OCI-M2 (cell line): ENCODE results near the gene IGSF22.
"Not testable (repeated sequence)": the region's sequence is repeated elsewhere in the genome, so short reads cannot be mapped to it uniquely, and the experiment has no call there.

Source experiments
- DNase-seq: peaks from one replicate; lab custom pipeline; 2025; ENCODE audit not compliant: unreplicated experiment; lab: John Stamatoyannopoulos, UW

IGSF22 gene

DNA sequence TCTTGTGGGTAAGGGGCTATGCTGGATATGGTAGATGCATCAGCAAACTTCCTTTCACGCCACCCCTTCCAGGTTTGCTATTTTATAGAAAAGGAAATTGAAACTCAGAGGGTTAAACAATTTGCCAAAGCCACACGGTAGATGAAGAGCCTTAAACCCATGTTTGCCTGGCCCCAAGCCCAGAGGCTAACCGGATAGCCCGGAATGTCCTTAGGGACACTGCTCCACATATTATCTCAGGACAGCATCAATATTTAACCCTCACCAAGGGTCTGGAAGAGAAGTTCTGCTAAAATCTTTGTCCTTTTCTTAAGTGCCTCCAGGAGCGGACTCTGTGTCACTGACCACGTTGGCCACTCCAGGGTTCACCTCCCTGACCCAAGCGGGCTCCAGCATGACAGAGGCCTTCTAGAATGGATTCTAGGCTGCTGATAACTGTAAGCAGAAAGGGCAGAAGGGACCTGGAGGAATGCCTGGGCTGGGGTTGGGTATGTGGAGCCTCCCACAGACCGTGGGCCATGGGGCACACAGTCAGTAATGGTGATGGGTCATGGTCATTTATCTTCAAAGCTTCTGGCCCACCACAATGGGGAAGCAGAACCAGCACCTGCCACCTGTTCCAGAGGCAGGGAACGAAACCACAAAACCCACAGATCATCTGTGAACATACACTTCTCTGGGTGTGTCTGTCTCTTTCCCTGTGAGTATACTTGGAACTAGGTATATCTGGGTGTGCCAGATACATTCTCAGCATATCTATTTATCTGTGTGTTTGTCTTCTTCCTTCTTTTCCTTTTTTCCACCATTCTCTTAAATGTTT is 32.8 kb downstream of the IGSF22 start:
- DNase-seq: no peak

DNA sequence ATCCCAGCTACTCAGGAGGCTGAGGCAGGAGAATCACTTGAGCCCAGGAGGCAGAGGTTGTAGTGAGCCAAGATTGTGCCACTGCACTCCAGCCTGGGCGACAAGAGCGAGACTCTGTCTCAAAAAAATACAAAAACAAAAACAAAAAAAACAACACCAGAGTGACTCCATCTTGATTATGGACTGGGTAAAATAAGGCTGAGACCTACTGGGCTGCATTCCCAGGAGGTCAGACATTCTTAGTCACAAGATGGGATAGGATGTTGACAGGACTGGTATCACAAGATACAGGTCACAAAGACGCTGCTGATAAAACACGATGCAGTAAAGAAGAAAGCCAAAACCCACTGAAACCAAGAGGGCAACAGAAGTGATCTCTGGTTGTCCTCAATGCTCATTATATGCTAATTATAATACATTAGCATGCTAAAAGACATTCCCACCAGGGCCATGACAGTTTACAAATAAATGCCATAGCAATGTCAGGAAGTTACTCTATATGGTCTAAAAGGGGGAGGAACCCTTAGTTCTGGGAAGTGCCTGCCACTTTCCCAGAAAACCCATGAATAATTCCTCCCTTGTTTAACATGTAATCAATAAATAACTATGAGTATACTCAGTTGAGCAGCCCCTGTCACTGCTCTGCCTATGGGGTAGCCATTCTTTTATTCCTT is 34.4 kb downstream of the IGSF22 start:
- DNase-seq: not testable (repeated sequence)

GRCh38 chr11:18684267-18684666 is 41.7 kb downstream of the IGSF22 start:
- DNase-seq: no peak

DNA sequence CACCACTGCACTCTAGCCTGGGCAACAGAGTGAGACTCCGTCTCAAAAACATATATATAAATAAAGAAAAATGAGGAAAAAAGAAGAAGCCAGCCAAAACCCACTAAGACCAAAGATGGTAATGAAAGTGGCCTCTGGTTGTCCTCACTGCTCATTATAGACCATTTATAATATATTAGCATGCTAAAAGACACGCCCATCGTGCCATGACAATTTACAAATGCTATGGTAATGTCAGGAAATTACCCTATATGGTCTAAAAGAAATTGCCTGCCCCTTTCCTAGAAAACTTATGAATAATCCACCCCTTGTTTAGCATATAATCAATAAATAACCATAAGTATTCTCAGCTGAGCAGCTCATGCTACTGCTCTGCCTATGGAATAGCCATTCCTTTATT is 43.5 kb downstream of the IGSF22 start:
- DNase-seq: no peak

- DNase-seq: not testable (repeated sequence)
These were observed 44.0 kb downstream of the IGSF22 start for GRCh38 chr11:18681949-18682348.

GRCh38 chr11:18677560-18677959 is 48.4 kb downstream of the IGSF22 start:
- no peak for DNase-seq

GRCh38 chr11:18676803-18677202 is 49.2 kb downstream of the IGSF22 start:
- no peak for DNase-seq

DNA sequence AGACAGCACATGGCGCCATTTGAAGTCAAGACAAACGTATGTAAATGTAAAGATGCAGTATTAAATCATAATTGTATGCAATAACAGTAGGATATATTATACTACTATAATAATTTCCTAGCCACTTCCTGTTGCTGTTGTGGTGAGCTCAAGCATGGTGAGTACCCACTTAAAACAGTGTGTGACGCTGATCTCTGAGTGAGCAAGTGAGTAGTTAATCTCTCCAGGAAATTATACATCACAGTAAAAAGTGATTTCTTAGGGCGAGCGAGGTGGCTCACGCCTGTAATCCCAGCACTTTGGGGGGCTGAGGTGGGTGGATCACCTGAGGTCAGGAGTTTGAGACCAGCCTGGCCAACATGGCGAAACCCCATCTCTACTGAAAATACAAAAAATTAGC is 53.8 kb downstream of the IGSF22 start:
- DNase-seq: not testable (repeated sequence)

DNA sequence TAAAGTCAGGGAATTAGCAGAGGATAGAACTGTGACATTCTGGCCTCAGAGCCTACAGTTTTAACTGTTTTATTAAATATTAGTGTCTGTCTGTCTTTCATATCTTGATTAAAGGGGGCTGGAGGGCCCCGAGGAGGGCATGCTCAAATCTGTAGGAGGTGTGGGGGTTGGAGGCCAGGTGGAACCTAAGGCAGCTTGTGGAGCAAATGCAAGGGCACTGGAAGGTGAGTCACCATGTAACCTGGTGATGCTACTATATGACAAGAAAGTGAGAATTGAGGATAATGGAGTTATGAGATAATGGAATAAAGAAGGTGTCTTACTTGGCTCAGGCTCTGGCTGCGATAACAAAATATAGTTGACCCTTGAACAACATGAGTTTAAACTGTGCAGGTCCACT is 54.7 kb downstream of the IGSF22 start:
- no peak for DNase-seq

DNA sequence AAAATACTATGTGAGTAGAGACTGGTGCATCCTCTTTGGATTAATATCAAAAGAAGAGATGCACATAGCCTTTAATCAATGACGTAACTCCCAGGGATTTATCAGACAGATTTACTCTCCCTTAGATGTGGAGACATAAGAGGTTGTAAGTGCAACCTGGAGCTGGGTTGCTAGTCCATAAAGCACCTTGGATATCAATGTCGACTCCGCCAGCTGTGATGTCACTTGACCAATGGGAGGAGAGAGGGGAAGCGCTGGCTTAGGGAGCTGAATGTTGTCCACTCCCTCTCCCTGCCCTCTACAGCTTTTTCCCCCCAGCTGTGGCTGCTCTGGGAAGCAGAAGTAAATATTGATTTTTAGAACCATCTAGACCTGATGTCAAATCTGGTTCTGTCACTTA is 56.3 kb downstream of the IGSF22 start:
- DNase-seq: no peak

- DNase-seq: no peak
These were observed 56.8 kb downstream of the IGSF22 start for GRCh38 chr11:18669219-18669596.

DNA sequence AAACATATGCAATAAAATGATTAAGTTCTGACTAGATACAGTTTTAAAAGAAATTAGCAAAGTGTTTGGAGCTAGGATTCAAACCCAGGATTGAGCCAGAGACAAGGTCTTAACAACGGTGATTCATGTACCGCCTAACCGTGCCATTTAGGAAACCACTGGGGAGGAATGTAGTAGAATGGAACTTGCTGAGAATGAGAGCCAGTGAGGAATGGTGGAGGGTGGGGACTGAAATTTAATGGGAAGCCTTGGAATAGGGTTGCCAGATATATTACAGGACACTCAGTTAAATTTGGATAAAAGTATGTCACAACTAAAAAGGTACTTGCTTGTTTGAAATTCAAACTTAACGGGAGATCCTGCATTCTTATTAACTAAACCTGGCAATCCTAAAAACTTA is 57.9 kb downstream of the IGSF22 start:
- no peak for DNase-seq

GRCh38 chr11:18665353-18665872 is 60.6 kb downstream of the IGSF22 start:
- DNase-seq: not testable (repeated sequence)

DNA sequence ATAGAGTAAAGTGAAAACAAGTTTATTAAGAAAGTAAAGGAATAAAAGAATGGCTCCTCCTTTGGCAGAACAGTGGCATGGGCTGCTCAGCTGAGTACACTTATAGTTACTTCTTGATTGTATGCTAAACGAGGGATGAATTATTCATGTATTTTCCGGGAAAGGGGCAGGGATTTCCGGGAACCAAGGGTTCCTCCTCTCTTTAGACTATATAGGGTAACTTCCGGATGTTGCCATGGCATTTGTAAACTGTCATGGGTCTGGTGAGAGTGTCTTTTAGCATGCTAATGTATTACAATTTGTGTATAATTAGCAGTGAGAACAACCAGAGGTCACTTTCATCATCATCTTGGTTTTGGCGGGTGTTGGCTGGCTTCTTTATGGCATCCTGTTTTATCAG is 68.3 kb downstream of the IGSF22 start:
- DNase-seq: no peak
